SK-MEL-5 (cell line): Measurements from ENCODE around the gene LRRN3. TPM values are rescaled to one million over a fixed set of nuclear protein-coding genes. Genes with fewer than 3 reads are reported as not detected.

ENCODE experiments used
- DNase-seq: peaks from one replicate; pipeline ENCODE4 v3.0.0-alpha.2; 2016; ENCODE audit warnings: low read depth, low spot score
- in situ Hi-C: cut with HindIII; loops from 2 replicates; pipeline ENCODE4 v1.10.0; 2016; ENCODE audit warnings: low sequenced_read_pairs, high pct_unique_total_duplicates, low pct_unique_long_range_greater_than_20kb
- total RNA-seq: library from RNA; depleted of rRNA; stranded (reverse); fragments of >200 nt; shearing (Covaris generic); gene quantifications from 2 replicates; pipeline ENCODE4 v1.2.3, GENCODE V29; 2014

Gene LRRN3
- total RNA-seq, 1 experiment from 2014 or later = 0.11 TPM

GRCh38 chr7:111137296-111138192, 46.6 kb downstream of the LRRN3 start:
- DNase-seq = no peak
- in situ Hi-C loops = no loop called here

- in situ Hi-C loops = no loop called here
- peak; percentile 64 for DNase-seq
Measured at GRCh38 chr7:111138193-111138569, 47.3 kb downstream of the LRRN3 start.

DNA sequence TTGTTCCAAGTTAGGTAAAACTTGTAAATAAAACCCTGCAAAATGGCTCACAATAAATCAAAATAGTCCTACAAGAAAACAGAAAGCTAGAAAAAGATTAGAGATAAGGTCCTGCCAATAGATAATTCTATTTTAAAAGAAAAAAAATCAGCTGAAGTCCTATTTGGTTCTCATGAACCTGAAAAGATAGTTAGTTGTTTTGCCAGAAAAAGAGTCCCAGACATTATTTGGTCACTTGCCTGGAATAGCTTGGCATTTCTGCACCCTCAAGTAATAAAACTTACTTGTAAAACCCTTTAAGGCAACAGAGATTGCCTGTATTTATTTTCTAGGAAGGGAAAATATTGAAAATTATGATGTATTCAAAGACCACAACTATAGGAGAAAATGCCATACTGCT, 47.7 kb downstream of the LRRN3 start:
- DNase-seq = no peak
- in situ Hi-C loops = no loop called here

GRCh38 chr7:111140091-111140865, 49.4 kb downstream of the LRRN3 start:
- no peak for DNase-seq
- in situ Hi-C loops = no loop called here

- no peak for DNase-seq
- in situ Hi-C loops = no loop called here
Measured at GRCh38 chr7:111145472-111145871, 54.5 kb downstream of the LRRN3 start.

GRCh38 chr7:111146136-111146535, 55.2 kb downstream of the LRRN3 start:
- DNase-seq = no peak
- in situ Hi-C loops = no loop called here

DNA sequence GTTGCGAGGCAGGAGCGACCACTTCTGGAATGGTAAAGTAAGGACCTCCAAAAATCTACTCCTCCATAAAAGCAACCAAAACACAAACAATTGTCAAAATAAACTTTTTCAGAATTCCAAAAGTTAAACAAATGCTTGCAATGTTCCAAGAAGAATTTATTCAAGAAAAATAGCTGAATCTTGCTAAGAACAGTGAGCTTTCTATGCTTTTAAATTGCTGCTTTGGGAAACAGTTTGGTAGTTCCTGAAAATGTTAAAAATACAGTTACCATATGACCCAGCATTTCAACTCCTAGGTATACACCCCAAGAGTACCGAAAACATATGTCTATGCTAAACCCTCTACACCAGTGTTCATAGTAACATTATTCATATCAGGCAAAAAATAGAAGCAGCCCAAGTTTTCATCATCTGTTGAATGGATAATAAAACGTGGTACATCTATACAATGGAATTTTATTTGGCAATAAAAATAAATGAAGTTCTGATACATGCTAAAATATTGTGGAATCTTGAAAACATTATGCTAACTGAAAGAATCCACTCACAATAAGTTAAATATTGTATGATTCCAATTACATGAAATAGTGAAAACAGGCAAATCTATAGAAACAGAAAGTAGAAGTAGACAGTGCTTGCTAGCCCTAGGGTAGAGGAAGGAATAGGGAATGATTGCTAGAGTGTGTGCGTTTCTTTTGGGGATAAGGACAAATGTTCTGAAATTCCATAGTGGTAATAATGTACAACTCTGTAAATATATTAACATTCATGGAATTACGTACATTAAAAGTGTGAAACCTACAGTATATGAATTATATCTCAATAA, 57.0 kb downstream of the LRRN3 start:
- no peak for DNase-seq
- in situ Hi-C loops = no loop called here

- no peak for DNase-seq
- in situ Hi-C loops = no loop called here
Measured at GRCh38 chr7:111150709-111151108, 59.8 kb downstream of the LRRN3 start.

DNA sequence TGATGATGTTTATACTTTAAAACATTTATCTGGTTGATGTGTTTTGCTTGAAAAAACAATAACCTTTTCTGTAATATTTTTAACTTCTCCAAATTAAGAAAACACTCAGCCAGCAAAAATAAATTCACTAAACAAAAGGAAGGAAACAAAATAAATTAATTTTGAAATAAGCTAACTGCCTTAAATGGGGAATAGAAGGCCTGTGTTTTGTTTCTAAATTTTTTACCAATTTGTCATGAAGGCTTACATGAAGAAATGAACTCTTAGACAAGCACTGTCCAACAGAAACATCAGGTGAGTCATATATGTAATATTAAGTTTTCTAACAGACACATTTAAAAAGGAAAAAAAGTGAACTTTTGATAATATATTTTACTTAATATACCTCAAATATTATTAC, 68.5 kb downstream of the LRRN3 start:
- no peak for DNase-seq
- in situ Hi-C loops = no loop called here

GRCh38 chr7:111160297-111160696, 69.4 kb downstream of the LRRN3 start:
- DNase-seq = no peak
- in situ Hi-C loops = no loop called here

- no peak for DNase-seq
- in situ Hi-C loops = no loop called here
Measured at GRCh38 chr7:111162692-111163091, 71.8 kb downstream of the LRRN3 start.

- in situ Hi-C loops = no loop called here
- no peak for DNase-seq
Measured at GRCh38 chr7:111164442-111164841, 73.5 kb downstream of the LRRN3 start.

- no peak for DNase-seq
- in situ Hi-C loops = no loop called here
Measured at GRCh38 chr7:111168182-111168581, 77.3 kb downstream of the LRRN3 start.

GRCh38 chr7:111172564-111173257, 81.8 kb downstream of the LRRN3 start:
- in situ Hi-C loops = no loop called here
- DNase-seq = no peak

GRCh38 chr7:111173528-111173927, 82.6 kb downstream of the LRRN3 start:
- in situ Hi-C loops = no loop called here
- DNase-seq = no peak

GRCh38 chr7:111173990-111174389, 83.1 kb downstream of the LRRN3 start:
- no peak for DNase-seq
- in situ Hi-C loops = no loop called here

DNA sequence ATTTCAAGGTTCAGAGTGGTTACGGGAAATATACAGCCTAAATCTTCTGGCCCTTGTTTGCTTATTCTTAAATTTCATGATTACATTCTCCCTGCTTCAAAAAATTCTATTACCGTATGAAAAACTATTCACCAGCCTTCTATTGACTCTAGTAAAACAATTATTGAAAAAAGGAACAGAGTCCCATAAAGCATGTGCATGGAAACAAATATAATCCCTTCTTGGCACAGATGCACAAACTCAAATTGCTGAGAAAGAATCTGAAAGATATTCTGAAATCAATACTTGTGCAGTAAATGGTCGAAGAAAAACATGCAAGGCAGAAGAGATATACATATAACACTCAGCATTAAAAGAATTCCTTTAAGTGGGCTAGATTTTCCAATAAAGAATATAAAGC, 83.6 kb downstream of the LRRN3 start:
- in situ Hi-C loops = no loop called here
- DNase-seq = no peak
